Measurements from ENCODE around the gene PAPPA. TPM values are rescaled to one million over a fixed set of nuclear protein-coding genes. Genes with fewer than 3 reads are reported as not detected.

PAPPA gene
- total and polyA plus RNA-seq, 3 experiments from 2014 or later, result not detected

DNA sequence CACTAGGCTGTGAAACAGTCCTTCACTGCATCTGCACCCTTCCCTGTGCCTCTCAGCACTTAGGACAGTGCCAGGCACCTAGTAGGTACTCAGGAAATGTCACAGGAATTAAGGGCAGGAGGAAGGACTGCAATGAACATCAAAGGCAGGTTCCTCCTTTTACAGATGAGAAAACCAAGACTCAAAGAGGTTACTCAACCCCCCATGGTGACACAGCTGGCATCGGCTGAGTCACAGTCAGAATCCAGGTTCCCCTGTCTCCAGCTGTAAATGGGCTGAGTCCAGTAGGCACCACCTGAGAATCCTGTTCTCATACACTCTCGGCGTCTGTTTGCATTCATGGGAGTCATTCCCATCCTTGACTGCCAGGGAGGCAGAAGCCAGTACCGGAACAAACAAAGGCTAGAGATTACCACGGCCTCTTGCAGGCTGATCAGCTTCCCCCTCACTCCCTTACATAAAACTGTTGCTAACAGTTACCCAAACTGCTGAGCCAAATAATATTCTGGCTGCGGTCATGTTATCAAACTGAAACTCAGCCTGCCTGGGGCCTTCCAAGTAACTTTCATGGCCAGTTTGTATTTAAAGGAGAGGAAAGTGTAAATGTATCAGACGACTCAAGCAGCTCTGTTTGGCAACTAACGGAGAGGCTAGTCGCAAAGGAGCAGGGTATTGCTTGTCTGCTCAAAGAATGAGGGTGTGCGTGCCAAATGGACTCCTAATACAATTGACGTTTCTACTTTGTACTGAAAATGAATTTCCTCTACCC, 201.7 kb downstream of the PAPPA start:
- no peak overlapping the region for H3K4me3 Mint-ChIP-seq
- no peak for DNase-seq

GRCh38 chr9:116358251-116358650, 204.7 kb downstream of the PAPPA start:
- H3K27me3 Mint-ChIP-seq, result peaks cover 0 to 3% of the 10 kb centered on the region in 2 donors
- Histone ChIP-seq H3K36me3 (ENCODE audit: insufficient read depth, low read length) (no peaks in the 10 kb centered on the region), H3K4me1 (ENCODE audit: insufficient read depth, low read length) (no peaks in the 10 kb centered on the region), H3K27me3 (ENCODE audit: insufficient read depth, low read length, poor library complexity, severe bottlenecking) (no peaks in the 10 kb centered on the region), H3K4me3 (ENCODE audit: low read length) (no peak overlapping the region), H3K27ac (ENCODE audit: low read depth, low read length) (no peak overlapping the region), H3K9me3 (ENCODE audit: low read length) (no peaks in the 10 kb centered on the region)
- H3K27ac Mint-ChIP-seq, result no peak overlapping the region
- H3K9me3 Mint-ChIP-seq, result no peaks in the 10 kb centered on the region
- CTCF ChIA-PET, result no interaction called here
- no peaks in the 10 kb centered on the region for H3K4me1 Mint-ChIP-seq
- H3K4me3 Mint-ChIP-seq, result no peak overlapping the region
- H3K36me3 Mint-ChIP-seq, result no peaks in the 10 kb centered on the region
- POLR2A ChIA-PET, result no interaction called here
- DNase-seq, result no peak

More for the DNA sequence above, 201.7 kb downstream of the PAPPA start:
- Mint-ChIP-seq H3K36me3 (no peaks in the 10 kb centered on the region), H3K9me3 (no peaks in the 10 kb centered on the region), H3K4me1 (no peaks in the 10 kb centered on the region), H3K27me3 (peaks cover 0 to 3% of the 10 kb centered on the region in 2 donors), H3K27ac (no peak overlapping the region)
- ChIA-PET POLR2A (no interaction called here), CTCF (no interaction called here)
- Histone ChIP-seq H3K9me3 (ENCODE audit: low read length) (no peaks in the 10 kb centered on the region), H3K36me3 (ENCODE audit: insufficient read depth, low read length) (no peaks in the 10 kb centered on the region), H3K27ac (ENCODE audit: low read depth, low read length) (no peak overlapping the region), H3K27me3 (ENCODE audit: insufficient read depth, low read length, poor library complexity, severe bottlenecking) (no peaks in the 10 kb centered on the region), H3K4me1 (ENCODE audit: insufficient read depth, low read length) (no peaks in the 10 kb centered on the region), H3K4me3 (ENCODE audit: low read length) (no peak overlapping the region)

DNA sequence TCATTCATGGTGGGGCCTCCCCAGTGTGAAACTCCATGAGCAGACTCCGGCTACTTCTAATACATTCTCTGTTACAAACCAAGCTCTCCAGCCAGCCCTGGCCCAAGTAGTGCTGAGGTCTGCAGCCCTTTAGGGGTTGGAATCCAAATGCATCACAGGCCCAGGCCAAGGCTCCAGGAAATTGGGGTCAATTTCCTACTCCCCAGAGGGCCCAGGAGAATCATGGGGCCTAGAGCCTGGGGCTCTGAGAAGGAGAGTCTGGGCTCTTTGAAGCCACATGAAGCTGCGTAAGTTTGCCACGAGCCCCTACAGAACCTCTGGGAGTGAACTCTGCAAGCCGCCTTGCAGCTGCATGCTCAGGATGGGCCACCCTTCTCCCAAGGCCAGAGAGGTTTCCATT, 206.4 kb downstream of the PAPPA start:
- Histone ChIP-seq H3K36me3 (ENCODE audit: insufficient read depth, low read length) (no peaks in the 10 kb centered on the region), H3K9me3 (ENCODE audit: low read length) (no peaks in the 10 kb centered on the region), H3K4me1 (ENCODE audit: insufficient read depth, low read length) (no peaks in the 10 kb centered on the region), H3K4me3 (ENCODE audit: low read length) (no peak overlapping the region), H3K27ac (ENCODE audit: low read depth, low read length) (no peak overlapping the region), H3K27me3 (ENCODE audit: insufficient read depth, low read length, poor library complexity, severe bottlenecking) (no peaks in the 10 kb centered on the region)
- Mint-ChIP-seq H3K36me3 (no peaks in the 10 kb centered on the region), H3K4me1 (no peaks in the 10 kb centered on the region), H3K4me3 (no peak overlapping the region), H3K27me3 (no peaks in the 10 kb centered on the region), H3K27ac (no peak overlapping the region), H3K9me3 (no peaks in the 10 kb centered on the region)
- CTCF ChIA-PET, result no interaction called here
- DNase-seq, result no peak
- POLR2A ChIA-PET, result no interaction called here

DNA sequence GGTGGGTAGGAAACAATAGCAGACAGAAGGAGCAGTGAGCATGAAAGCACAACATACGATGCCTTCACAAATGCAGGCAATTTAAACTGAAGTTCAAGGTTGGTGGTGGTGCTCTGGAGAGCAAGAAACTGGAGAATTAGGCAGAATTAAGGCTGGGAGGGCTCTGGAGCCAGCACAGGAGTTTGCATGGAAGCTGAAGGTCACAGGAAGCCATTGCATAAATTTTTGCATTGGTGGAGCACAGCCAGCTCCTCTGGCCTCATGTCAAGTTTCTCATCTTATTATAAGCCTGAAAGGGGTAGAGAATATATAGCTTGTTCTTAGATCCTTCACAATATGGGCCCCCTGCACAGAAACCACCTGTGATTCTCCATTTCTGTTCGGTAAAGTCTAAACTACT, 207.4 kb downstream of the PAPPA start:
- Histone ChIP-seq H3K9me3 (ENCODE audit: low read length) (no peaks in the 10 kb centered on the region), H3K27me3 (ENCODE audit: insufficient read depth, low read length, poor library complexity, severe bottlenecking) (no peaks in the 10 kb centered on the region), H3K36me3 (ENCODE audit: insufficient read depth, low read length) (no peaks in the 10 kb centered on the region), H3K4me3 (ENCODE audit: low read length) (no peak overlapping the region), H3K27ac (ENCODE audit: low read depth, low read length) (no peak overlapping the region), H3K4me1 (ENCODE audit: insufficient read depth, low read length) (no peaks in the 10 kb centered on the region)
- no peak for DNase-seq
- no peaks in the 10 kb centered on the region for H3K36me3 Mint-ChIP-seq
- H3K4me3 Mint-ChIP-seq, result no peak overlapping the region
- no peaks in the 10 kb centered on the region for H3K9me3 Mint-ChIP-seq
- no peak overlapping the region for H3K27ac Mint-ChIP-seq
- H3K4me1 Mint-ChIP-seq, result no peaks in the 10 kb centered on the region
- ChIA-PET POLR2A (no interaction called here), CTCF (no interaction called here)
- H3K27me3 Mint-ChIP-seq, result no peaks in the 10 kb centered on the region

GRCh38 chr9:116361547-116361946, 208.0 kb downstream of the PAPPA start:
- Mint-ChIP-seq H3K4me1 (no peaks in the 10 kb centered on the region), H3K27ac (no peak overlapping the region), H3K4me3 (no peak overlapping the region), H3K27me3 (no peaks in the 10 kb centered on the region), H3K9me3 (no peaks in the 10 kb centered on the region), H3K36me3 (no peaks in the 10 kb centered on the region)
- ChIA-PET POLR2A (no interaction called here), CTCF (no interaction called here)
- Histone ChIP-seq H3K27ac (ENCODE audit: low read depth, low read length) (no peak overlapping the region), H3K36me3 (ENCODE audit: insufficient read depth, low read length) (no peaks in the 10 kb centered on the region), H3K4me1 (ENCODE audit: insufficient read depth, low read length) (no peaks in the 10 kb centered on the region), H3K9me3 (ENCODE audit: low read length) (no peaks in the 10 kb centered on the region), H3K4me3 (ENCODE audit: low read length) (no peak overlapping the region), H3K27me3 (ENCODE audit: insufficient read depth, low read length, poor library complexity, severe bottlenecking) (no peaks in the 10 kb centered on the region)
- no peak for DNase-seq

- no peaks in the 10 kb centered on the region for H3K4me1 Mint-ChIP-seq
- H3K27me3 ChIP-seq (ENCODE audit: insufficient read depth, low read length, poor library complexity, severe bottlenecking), result no peaks in the 10 kb centered on the region
- H3K36me3 Mint-ChIP-seq, result no peaks in the 10 kb centered on the region
- no peak overlapping the region for H3K27ac ChIP-seq (ENCODE audit: low read depth, low read length)
- no peak for DNase-seq
- no peaks in the 10 kb centered on the region for H3K9me3 Mint-ChIP-seq
- H3K27me3 Mint-ChIP-seq, result no peaks in the 10 kb centered on the region
- no peak overlapping the region for H3K27ac Mint-ChIP-seq
- no peak overlapping the region for H3K4me3 Mint-ChIP-seq
- CTCF ChIA-PET, result no interaction called here
- no peak overlapping the region for H3K4me3 ChIP-seq (ENCODE audit: low read length)
- POLR2A ChIA-PET, result no interaction called here
- no peaks in the 10 kb centered on the region for H3K36me3 ChIP-seq (ENCODE audit: insufficient read depth, low read length)
- H3K9me3 ChIP-seq (ENCODE audit: low read length), result no peaks in the 10 kb centered on the region
- no peaks in the 10 kb centered on the region for H3K4me1 ChIP-seq (ENCODE audit: insufficient read depth, low read length)
Observed at GRCh38 chr9:116362493-116362892, 208.9 kb downstream of the PAPPA start.

DNA sequence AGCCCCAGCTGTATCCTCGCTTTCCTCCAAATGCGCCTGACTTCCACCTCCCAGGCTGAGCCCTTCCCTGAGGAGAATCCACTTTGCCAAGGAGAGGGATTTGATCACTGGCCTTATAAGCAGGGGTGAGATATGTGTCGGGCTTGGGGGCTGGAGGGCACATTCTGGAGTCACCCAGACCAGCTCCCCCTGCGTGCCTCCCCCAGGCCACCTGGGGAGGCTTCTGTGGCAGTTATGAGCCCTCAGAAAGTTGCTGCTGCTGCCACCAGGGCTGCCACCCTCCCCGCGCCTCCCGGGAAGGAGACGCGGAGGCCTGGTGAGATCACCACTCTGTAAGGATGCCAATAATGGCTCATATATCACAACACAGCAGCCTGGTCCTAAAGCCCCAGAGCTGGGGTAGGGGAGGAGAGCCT, 211.5 kb downstream of the PAPPA start:
- DNase-seq, result no peak
- H3K36me3 ChIP-seq (ENCODE audit: insufficient read depth, low read length), result no peaks in the 10 kb centered on the region
- ChIA-PET CTCF (no interaction called here), POLR2A (no interaction called here)
- no peaks in the 10 kb centered on the region for H3K9me3 Mint-ChIP-seq
- H3K36me3 Mint-ChIP-seq, result no peaks in the 10 kb centered on the region
- no peak overlapping the region for H3K27ac Mint-ChIP-seq
- no peaks in the 10 kb centered on the region for H3K27me3 ChIP-seq (ENCODE audit: insufficient read depth, low read length, poor library complexity, severe bottlenecking)
- H3K4me3 Mint-ChIP-seq, result no peak overlapping the region
- H3K4me1 Mint-ChIP-seq, result peaks cover 0 to 1% (median 0%) of the 10 kb centered on the region in 3 donors
- no peaks in the 10 kb centered on the region for H3K4me1 ChIP-seq (ENCODE audit: insufficient read depth, low read length)
- H3K4me3 ChIP-seq (ENCODE audit: low read length), result no peak overlapping the region
- no peak overlapping the region for H3K27ac ChIP-seq (ENCODE audit: low read depth, low read length)
- no peaks in the 10 kb centered on the region for H3K9me3 ChIP-seq (ENCODE audit: low read length)
- H3K27me3 Mint-ChIP-seq, result no peaks in the 10 kb centered on the region

DNA sequence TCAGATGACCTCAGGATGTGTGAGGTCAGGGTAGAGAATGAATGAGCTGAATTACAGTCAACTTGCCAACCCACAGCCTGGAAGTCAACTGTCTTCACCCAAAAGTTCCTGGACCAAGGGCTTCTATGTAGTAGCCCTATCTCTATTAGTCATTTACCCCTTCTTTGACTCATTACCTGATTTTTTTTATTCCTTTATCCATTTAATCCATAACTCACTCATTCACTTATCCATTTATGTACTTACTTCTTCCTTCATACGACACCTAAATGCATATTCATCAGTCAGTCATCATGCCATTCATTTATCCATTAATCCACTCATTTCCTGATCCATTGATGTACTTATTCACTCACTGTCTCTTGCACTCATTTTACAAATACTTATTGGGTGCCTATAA, 212.7 kb downstream of the PAPPA start:
- no peaks in the 10 kb centered on the region for H3K27me3 ChIP-seq (ENCODE audit: insufficient read depth, low read length, poor library complexity, severe bottlenecking)
- POLR2A ChIA-PET, result no interaction called here
- Mint-ChIP-seq H3K36me3 (no peaks in the 10 kb centered on the region), H3K27me3 (no peaks in the 10 kb centered on the region), H3K4me3 (no peak overlapping the region), H3K4me1 (peaks cover 0 to 1% (median 0%) of the 10 kb centered on the region in 3 donors), H3K27ac (no peak overlapping the region), H3K9me3 (peaks cover 0 to 2% (median 0%) of the 10 kb centered on the region in 5 donors)
- H3K9me3 ChIP-seq (ENCODE audit: low read length), result no peaks in the 10 kb centered on the region
- H3K4me3 ChIP-seq (ENCODE audit: low read length), result no peak overlapping the region
- no peaks in the 10 kb centered on the region for H3K36me3 ChIP-seq (ENCODE audit: insufficient read depth, low read length)
- CTCF ChIA-PET, result no interaction called here
- DNase-seq, result no peak
- H3K27ac ChIP-seq (ENCODE audit: low read depth, low read length), result no peak overlapping the region
- no peaks in the 10 kb centered on the region for H3K4me1 ChIP-seq (ENCODE audit: insufficient read depth, low read length)
